ENCODE measurements around the gene SPATA9. TPM values are rescaled to one million over a fixed set of nuclear protein-coding genes. Genes with fewer than 3 reads are reported as not detected.

Gene SPATA9, protein sequence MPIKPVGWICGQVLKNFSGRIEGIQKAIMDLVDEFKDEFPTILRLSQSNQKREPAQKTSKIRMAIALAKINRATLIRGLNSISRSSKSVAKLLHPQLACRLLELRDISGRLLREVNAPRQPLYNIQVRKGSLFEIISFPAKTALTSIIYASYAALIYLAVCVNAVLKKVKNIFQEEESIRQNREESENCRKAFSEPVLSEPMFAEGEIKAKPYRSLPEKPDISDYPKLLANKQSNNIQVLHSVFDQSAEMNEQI
- not detected in 2 replicates for total RNA-seq

- H3K27ac Mint-ChIP-seq, result no peak within 1 kb of the TSS
- no peak for DNase-seq
- peaks cover 34% of the 10 kb centered on the region for H3K27me3 Mint-ChIP-seq
- intact Hi-C loops (cut with micrococcal nuclease), result no loop called here
- H3K9me3 Mint-ChIP-seq, result no peaks in the 10 kb centered on the region
- H3K36me3 Mint-ChIP-seq (ENCODE audit: low read depth), result no peaks in the 10 kb centered on the region
- no peak within 1 kb of the TSS for H3K4me3 Mint-ChIP-seq
- no peaks in the 10 kb centered on the region for H3K4me1 Mint-ChIP-seq
Measured at GRCh38 chr5:95682891-95683290, at the start of gene SPATA9. Gene SPATA9 (minus strand): TSS chr5:95682991. CDS start chr5:95682854, 137 bp downstream.

GRCh38 chr5:95731571-95732554, 49.1 kb upstream of the SPATA9 start:
- H3K27me3 Mint-ChIP-seq, result peaks cover 68% of the 10 kb centered on the region
- peaks cover 1% of the 10 kb centered on the region for H3K36me3 Mint-ChIP-seq (ENCODE audit: low read depth)
- no peaks in the 10 kb centered on the region for H3K9me3 Mint-ChIP-seq
- intact Hi-C loops (cut with micrococcal nuclease), result loop anchor here (1.0 kb wide), 1 partner anchor 14 kb away; no protein-coding TSS in a partner anchor
- H3K4me3 Mint-ChIP-seq, result peak overlapping the region; percentile 81
- peaks cover 19% of the 10 kb centered on the region for H3K4me1 Mint-ChIP-seq
- no peak overlapping the region for H3K27ac Mint-ChIP-seq
- peak; percentile 74 for DNase-seq

DNA sequence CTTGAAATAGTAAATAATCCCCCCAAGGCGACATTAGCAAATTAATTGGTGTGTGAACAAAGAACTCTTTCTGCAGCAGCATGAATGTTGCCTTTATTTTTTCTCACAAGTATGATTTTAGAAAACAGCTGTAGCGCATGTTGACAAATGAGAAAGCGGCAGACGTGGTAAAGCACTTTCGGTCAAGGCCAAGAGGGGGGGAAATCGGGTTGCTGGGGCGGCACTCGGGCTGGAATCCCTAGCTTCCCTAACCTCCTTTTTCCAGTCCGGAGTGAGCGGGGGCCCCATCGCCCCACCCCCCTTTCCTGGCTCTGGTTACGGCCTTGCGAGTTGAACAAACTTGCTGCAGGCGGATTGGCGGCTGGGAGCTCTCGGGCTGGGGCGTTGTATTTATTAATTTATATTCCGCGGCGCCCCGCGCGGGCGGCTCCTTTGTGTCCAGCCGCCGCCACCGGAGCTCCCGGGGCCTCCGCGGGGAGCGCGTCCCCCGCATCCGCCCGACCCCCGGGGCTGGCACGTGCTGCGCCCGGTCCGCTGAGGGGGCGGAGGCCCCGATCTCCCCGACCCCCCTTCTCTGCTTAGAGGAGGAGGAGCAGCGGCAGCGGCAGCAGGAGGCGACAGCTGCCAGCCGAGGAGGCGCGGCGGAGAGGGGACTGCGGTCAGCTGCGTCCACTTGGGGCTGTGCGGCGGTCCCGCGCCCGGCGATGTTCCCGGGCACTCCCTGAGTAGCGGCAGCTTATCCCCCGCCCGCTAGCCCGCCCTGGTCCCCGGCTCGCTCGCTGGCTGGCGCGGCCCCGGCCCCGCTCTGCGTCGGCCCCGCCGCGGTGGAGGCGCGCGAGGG, 48.2 kb upstream of the SPATA9 start, which contains the start of gene RHOBTB3:
Gene RHOBTB3, plus strand, starts transcription at position 607 of the 841 bp plus-strand sequence. CDS start 347 bp downstream, outside the sequence.
- DNase-seq, result peak; percentile 75

DNA sequence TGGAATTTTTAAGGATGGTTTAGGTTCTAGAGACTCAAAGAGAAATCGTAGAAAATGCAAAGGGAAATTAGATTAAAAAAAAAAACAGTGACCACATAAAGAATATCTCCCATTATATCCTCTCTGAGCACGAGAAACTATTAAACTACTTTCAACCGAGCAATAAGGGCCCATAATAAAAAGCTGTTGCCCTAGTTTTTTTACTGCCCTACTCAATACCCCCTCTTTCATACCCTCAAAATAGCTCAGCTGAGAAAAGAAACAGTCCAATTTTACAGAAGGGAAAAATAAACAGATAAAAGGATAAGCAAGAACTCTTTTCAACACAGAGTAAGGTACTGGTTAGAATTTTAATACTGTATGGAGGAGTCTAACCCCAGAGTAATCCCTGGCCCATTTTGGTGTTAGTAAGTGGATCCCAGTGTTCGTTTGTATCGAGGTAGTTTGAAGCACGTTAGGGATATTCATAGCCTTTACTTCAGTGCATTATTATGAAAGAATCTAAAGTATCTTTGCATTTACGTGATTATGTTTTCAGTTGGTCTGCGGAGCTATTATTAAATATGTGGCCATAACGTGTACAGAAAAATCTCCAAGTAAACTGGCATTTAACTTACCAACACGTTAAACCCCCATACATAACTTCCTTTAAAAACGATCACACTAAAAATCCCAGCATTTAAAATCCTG, 47.4 kb upstream of the SPATA9 start:
- Mint-ChIP-seq H3K4me1 (peaks cover 24% of the 10 kb centered on the region), H3K4me3 (peak overlapping the region; percentile 74)

More for the DNA sequence above, 48.2 kb upstream of the SPATA9 start, which contains the start of gene RHOBTB3:
- Mint-ChIP-seq H3K36me3 (ENCODE audit: low read depth) (peaks cover 1% of the 10 kb centered on the region), H3K4me3 (peak within 1 kb of the TSS; percentile 81), H3K9me3 (no peaks in the 10 kb centered on the region), H3K4me1 (peaks cover 24% of the 10 kb centered on the region), H3K27ac (no peak within 1 kb of the TSS), H3K27me3 (peaks cover 66% of the 10 kb centered on the region)
- intact Hi-C loops (cut with micrococcal nuclease), result no loop called here

DNA sequence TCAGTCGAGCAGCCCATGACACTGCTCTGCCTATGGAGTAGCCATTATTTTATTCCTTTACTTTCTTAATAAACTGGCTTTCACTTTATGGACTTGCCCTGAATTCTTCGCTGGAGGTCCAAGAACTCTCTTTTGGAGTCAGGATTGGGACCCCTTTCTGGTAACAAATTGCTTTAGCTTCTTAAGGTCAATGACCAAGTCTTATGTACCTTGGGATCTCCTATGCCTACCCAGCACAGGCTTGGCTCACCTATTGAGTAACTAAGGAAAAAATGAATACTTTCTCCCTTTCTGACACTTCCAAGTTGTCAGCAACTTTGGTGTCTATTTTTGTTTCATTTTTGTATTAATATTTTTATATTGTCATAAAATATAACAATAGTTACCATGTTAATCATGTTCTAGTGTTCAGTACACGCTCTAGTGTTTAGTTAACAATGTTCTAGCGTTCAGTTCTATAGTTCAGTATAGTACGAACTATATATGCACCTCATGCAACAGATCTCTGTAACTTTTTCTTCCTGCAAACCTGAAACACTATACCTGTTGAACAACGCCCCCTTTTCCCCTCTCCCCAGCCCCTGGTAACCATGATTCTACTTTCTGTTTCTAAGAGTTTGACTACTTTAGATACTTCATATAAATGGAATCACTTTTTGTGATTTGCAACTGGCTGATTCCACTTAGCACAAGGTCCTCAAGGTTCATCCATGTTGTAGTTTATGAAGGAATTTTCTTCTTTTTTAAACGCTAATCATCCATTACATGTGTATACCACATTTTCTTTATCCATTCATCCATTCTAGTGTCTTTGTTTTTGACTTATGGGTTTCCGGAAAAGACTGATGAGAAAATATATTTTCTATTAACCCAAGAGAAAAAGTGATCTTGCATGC, 46.6 kb upstream of the SPATA9 start:
- Mint-ChIP-seq H3K4me1 (peaks cover 24% of the 10 kb centered on the region), H3K27me3 (peaks cover 61% of the 10 kb centered on the region), H3K4me3 (no peak overlapping the region), H3K9me3 (no peaks in the 10 kb centered on the region), H3K27ac (no peak overlapping the region), H3K36me3 (ENCODE audit: low read depth) (peaks cover 1% of the 10 kb centered on the region)
- intact Hi-C loops (cut with micrococcal nuclease), result no loop called here
- no peak for DNase-seq

More for the DNA sequence above, 47.4 kb upstream of the SPATA9 start:
- Mint-ChIP-seq H3K36me3 (ENCODE audit: low read depth) (peaks cover 1% of the 10 kb centered on the region), H3K9me3 (no peaks in the 10 kb centered on the region), H3K27ac (no peak overlapping the region), H3K27me3 (peaks cover 64% of the 10 kb centered on the region)
- intact Hi-C loops (cut with micrococcal nuclease), result no loop called here
- no peak for DNase-seq

- H3K36me3 Mint-ChIP-seq (ENCODE audit: low read depth), result peaks cover 1% of the 10 kb centered on the region
- H3K9me3 Mint-ChIP-seq, result no peaks in the 10 kb centered on the region
- H3K27me3 Mint-ChIP-seq, result peaks cover 62% of the 10 kb centered on the region
- DNase-seq, result no peak
- no peak overlapping the region for H3K4me3 Mint-ChIP-seq
- intact Hi-C loops (cut with micrococcal nuclease), result no loop called here
- H3K4me1 Mint-ChIP-seq, result peaks cover 25% of the 10 kb centered on the region
- H3K27ac Mint-ChIP-seq, result no peak overlapping the region
Measured at GRCh38 chr5:95728494-95729114, 45.8 kb upstream of the SPATA9 start.

- intact Hi-C loops (cut with micrococcal nuclease), result no loop called here
- Mint-ChIP-seq H3K27me3 (peaks cover 55% of the 10 kb centered on the region), H3K9me3 (no peaks in the 10 kb centered on the region), H3K36me3 (ENCODE audit: low read depth) (peaks cover 1% of the 10 kb centered on the region), H3K4me3 (no peak overlapping the region), H3K27ac (no peak overlapping the region), H3K4me1 (peaks cover 26% of the 10 kb centered on the region)
- DNase-seq, result no peak
Measured at GRCh38 chr5:95727764-95728191, 45.0 kb upstream of the SPATA9 start.

GRCh38 chr5:95726811-95727763, 44.3 kb upstream of the SPATA9 start:
- Mint-ChIP-seq H3K27ac (no peak overlapping the region), H3K27me3 (peaks cover 50% of the 10 kb centered on the region), H3K4me1 (peaks cover 26% of the 10 kb centered on the region), H3K36me3 (ENCODE audit: low read depth) (peaks cover 1% of the 10 kb centered on the region), H3K9me3 (no peaks in the 10 kb centered on the region), H3K4me3 (no peak overlapping the region)
- intact Hi-C loops (cut with micrococcal nuclease), result no loop called here
- no peak for DNase-seq

- no peak for DNase-seq
- no peak overlapping the region for H3K4me3 Mint-ChIP-seq
- H3K27me3 Mint-ChIP-seq, result peaks cover 50% of the 10 kb centered on the region
- no peaks in the 10 kb centered on the region for H3K9me3 Mint-ChIP-seq
- H3K36me3 Mint-ChIP-seq (ENCODE audit: low read depth), result peaks cover 1% of the 10 kb centered on the region
- H3K4me1 Mint-ChIP-seq, result peaks cover 21% of the 10 kb centered on the region
- intact Hi-C loops (cut with micrococcal nuclease), result no loop called here
- no peak overlapping the region for H3K27ac Mint-ChIP-seq
Measured at GRCh38 chr5:95725937-95726810, 43.4 kb upstream of the SPATA9 start.

DNA sequence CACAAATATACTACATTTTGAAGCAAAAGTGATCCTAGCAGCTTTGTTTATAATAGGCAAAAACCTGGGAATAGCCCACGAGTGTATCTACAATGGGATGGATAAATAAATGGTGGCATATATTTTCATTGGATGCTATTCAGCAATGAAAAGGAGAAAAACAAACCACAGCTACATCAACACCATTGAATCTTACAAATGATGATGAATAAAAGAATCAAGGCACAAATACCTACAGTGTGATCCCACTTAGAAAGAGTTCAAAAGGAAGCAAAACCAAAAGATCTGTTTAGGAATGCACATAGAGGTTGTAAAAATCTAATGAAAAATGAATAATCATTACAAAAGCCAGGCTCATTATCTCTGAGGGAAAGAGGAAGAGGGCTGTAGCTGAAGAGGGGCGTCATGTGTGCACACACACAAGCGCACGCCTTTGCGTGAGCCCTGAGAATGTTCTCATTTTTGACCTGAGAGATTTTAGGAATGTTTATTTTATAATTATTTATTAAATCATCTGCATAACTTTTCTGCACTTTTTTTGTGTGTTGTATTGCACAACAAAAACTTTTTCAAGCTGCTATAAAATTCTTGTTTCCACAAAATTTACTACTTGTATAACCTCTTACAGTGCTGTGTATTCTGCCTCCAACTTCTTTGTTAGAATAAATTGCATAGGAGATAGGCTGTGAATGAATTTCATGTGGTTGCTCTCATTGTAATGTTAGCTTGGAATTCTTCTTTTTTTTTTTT, 42.5 kb upstream of the SPATA9 start:
- no peak for DNase-seq
- Mint-ChIP-seq H3K27ac (no peak overlapping the region), H3K4me1 (peaks cover 15% of the 10 kb centered on the region), H3K9me3 (no peaks in the 10 kb centered on the region), H3K4me3 (no peak overlapping the region), H3K27me3 (peaks cover 48% of the 10 kb centered on the region), H3K36me3 (ENCODE audit: low read depth) (no peaks in the 10 kb centered on the region)
- intact Hi-C loops (cut with micrococcal nuclease), result no loop called here
